Adrenal gland (tissue), 5 donors: ENCODE results near the gene TRIM36.

Experiments used
- POLR2A ChIP-seq, 2 donors: fragments of 450-650 bp; IDR thresholded peaks; one replicate each; pipeline ENCODE4 v1.6.1; 2017; ENCODE audit warnings: antibody characterized with exemption in 2 of 2, mild to moderate bottlenecking in 2 of 2, moderate library complexity in 1 of 2
- TF ChIP-seq, protein P1 (sequence below), 6 experiments: fragments of 450-650 bp in 4 of 6; fragments of 200-600 bp in 2 of 6; sonication (generic) in 1 of 6; IDR thresholded peaks; 1 replicate in 5 of 6; 2 replicates in 1 of 6; pipeline versions ENCODE4 v1.5.1 to v1.8.0; 2016 to 2021; ENCODE audit warnings: antibody characterized with exemption in 6 of 6, mild to moderate bottlenecking in 2 of 6, moderate library complexity in 1 of 6
- donor health status: DM: no; HTN: no; CAD: no.

DNA sequence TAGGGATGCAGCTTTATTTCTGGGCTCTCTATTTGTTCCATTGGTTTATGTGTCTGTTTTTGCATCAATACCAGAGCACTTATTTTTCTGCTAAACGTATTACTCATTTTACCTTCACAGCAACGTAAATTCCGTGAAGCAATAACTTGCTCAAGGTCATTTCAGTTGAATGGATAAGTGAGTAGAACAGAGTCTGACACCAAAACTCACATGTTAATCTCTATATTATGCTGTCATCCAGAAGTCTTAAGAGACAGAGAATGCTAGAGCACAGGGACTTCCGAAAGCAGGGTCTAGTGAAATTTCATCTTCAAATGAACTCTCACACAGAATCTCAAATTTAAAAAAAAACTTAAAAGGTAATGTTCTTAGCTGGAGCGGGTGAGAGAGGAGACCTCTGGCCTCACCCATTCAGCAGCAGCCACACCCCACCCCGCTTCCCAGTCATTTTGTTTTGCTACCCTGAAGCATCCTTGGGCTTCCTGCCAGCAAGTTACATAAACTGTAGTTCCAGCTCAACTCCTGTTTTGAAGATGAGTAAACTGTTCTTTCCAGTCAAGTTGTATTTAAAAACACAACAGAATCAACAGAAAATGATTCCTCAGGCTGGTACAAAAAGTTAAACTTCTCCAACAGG is 69.3 kb downstream of the TRIM36 start:
- no peak for TF ChIP-seq POLR2A (IDR thresholded peaks at IDR 0.05)
- TF ChIP-seq, protein P1, sequence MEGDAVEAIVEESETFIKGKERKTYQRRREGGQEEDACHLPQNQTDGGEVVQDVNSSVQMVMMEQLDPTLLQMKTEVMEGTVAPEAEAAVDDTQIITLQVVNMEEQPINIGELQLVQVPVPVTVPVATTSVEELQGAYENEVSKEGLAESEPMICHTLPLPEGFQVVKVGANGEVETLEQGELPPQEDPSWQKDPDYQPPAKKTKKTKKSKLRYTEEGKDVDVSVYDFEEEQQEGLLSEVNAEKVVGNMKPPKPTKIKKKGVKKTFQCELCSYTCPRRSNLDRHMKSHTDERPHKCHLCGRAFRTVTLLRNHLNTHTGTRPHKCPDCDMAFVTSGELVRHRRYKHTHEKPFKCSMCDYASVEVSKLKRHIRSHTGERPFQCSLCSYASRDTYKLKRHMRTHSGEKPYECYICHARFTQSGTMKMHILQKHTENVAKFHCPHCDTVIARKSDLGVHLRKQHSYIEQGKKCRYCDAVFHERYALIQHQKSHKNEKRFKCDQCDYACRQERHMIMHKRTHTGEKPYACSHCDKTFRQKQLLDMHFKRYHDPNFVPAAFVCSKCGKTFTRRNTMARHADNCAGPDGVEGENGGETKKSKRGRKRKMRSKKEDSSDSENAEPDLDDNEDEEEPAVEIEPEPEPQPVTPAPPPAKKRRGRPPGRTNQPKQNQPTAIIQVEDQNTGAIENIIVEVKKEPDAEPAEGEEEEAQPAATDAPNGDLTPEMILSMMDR (IDR thresholded peaks at IDR 0.05): no peak
